SK-N-SH (cell line): ENCODE measurements around the gene IQSEC1. TPM values are rescaled to one million over a fixed set of nuclear protein-coding genes. Genes with fewer than 3 reads are reported as not detected.

Experiments
- CTCF ChIA-PET: fragments of 300-600, 350-600 bp; formaldehyde crosslinking; extraction: SDS; loops from one replicate; lab custom pipeline; 2021; lab: Yijun Ruan, JAX
- POLR2A ChIA-PET: fragments of 350-600 bp; sonication (Branson Sonifier 250); formaldehyde crosslinking; extraction: SDS; loops from one replicate; lab custom pipeline; 2020; ENCODE audit warnings: antibody characterized with exemption, inconsistent platforms; lab: Yijun Ruan, JAX
- DNase-seq: peaks from one replicate; pipeline ENCODE4 v3.0.0; 2012
- H2AFZ ChIP-seq: fragments of 200-600 bp; sonication (generic); 2 replicates; pipeline ENCODE4 v1.8.1; 2016; ENCODE audit warnings: antibody characterized with exemption, mild to moderate bottlenecking, low read depth
- H3F3A ChIP-seq: fragments of 200-600 bp; sonication (generic); replicated peaks from 2 replicates; pipeline ENCODE3; 2016; ENCODE audit warnings: antibody characterized with exemption, mild to moderate bottlenecking; ENCODE audit not compliant: insufficient read depth
- H3K27ac ChIP-seq, 2 experiments: fragments of 200-500 bp in 1 of 2; fragments of 200-600 bp in 1 of 2; sonication (Bioruptor generic) in 1 of 2; sonication (generic), shearing (Covaris generic) in 1 of 2; 2 replicates each; pipeline versions ENCODE4 v1.5.1 to v1.6.1; 2014 to 2016; ENCODE audit warnings: low read depth in 2 of 2, inconsistent platforms in 1 of 2, low read length in 1 of 2, mild to moderate bottlenecking in 1 of 2, mixed read lengths in 1 of 2
- H3K27me3 ChIP-seq: fragments of 200-600 bp; sonication (generic), shearing (Covaris generic); 2 replicates; pipeline ENCODE4 v1.6.1; 2016; ENCODE audit warnings: mixed run types; ENCODE audit not compliant: insufficient read depth
- H3K36me3 ChIP-seq, 2 experiments: fragments of 200-500 bp in 1 of 2; fragments of 200-600 bp in 1 of 2; sonication (Bioruptor generic) in 1 of 2; sonication (generic) in 1 of 2; replicated peaks in 1 of 2; 2 replicates each; pipeline versions ENCODE3 to v1.5.1; 2014 to 2016; ENCODE audit warnings: low read length in 1 of 2, mild to moderate bottlenecking in 1 of 2; ENCODE audit not compliant: insufficient read depth in 2 of 2, control insufficient read depth in 1 of 2
- H3K4me1 ChIP-seq, 2 experiments: fragments of 200-500 bp in 1 of 2; fragments of 200-600 bp in 1 of 2; sonication (Bioruptor generic) in 1 of 2; sonication (generic), shearing (Covaris generic) in 1 of 2; 2 replicates each; pipeline versions ENCODE4 v1.5.1 to v1.6.1; 2014 to 2016; ENCODE audit warnings: low read depth in 1 of 2, low read length in 1 of 2, mixed run types in 1 of 2; ENCODE audit not compliant: insufficient read depth in 2 of 2, control insufficient read depth in 1 of 2
- H3K4me2 ChIP-seq: fragments of 200-600 bp; sonication (generic), shearing (Covaris generic); 2 replicates; pipeline ENCODE4 v1.6.1; 2017; ENCODE audit warnings: mixed run types
- H3K4me3 ChIP-seq, 2 experiments: fragments of 200-500 bp in 1 of 2; fragments of 200-600 bp in 1 of 2; sonication (Bioruptor generic) in 1 of 2; sonication (generic), shearing (Covaris generic) in 1 of 2; 2 replicates each; pipeline versions ENCODE4 v1.5.1 to v1.8.1; 2014 to 2016; ENCODE audit warnings: low read depth in 2 of 2, inconsistent platforms in 1 of 2, low read length in 1 of 2, mild to moderate bottlenecking in 1 of 2, mixed read lengths in 1 of 2, moderate library complexity in 1 of 2
- H3K79me2 ChIP-seq: fragments of 200-600 bp; sonication (generic); 2 replicates; pipeline ENCODE4 v1.8.1; 2017; ENCODE audit warnings: mild to moderate bottlenecking; ENCODE audit not compliant: insufficient read depth
- H3K9ac ChIP-seq: fragments of 200-600 bp; sonication (generic); 2 replicates; pipeline ENCODE4 v1.6.1; 2017; ENCODE audit warnings: mixed run types
- H3K9me2 ChIP-seq: fragments of 200-600 bp; sonication (generic); 2 replicates; pipeline ENCODE4 v1.6.1; 2017; ENCODE audit warnings: mixed run types
- H3K9me3 ChIP-seq: fragments of 200-600 bp; sonication (generic); 2 replicates; pipeline ENCODE4 v1.6.1; 2017; ENCODE audit warnings: mixed run types, mild to moderate bottlenecking, moderate library complexity
- H4K20me1 ChIP-seq: fragments of 200-600 bp; sonication (generic); 2 replicates; pipeline ENCODE4 v1.6.1; 2017; ENCODE audit warnings: mild to moderate bottlenecking, mixed run types; ENCODE audit not compliant: insufficient read depth
- CHD2 ChIP-seq: fragments of 150-350 bp; IDR thresholded peaks from 2 replicates; pipeline ENCODE4 v1.6.1; 2018; ENCODE audit warnings: low read length; ENCODE audit not compliant: partially characterized antibody
- EZH2phosphoT487 ChIP-seq: fragments of 200-600 bp; sonication (generic); IDR thresholded peaks from 2 replicates; pipeline ENCODE4 v1.6.1; 2017; ENCODE audit warnings: low read depth, mixed run types, mild to moderate bottlenecking, antibody characterized with exemption, moderate library complexity, borderline replicate concordance
- FOSL2 ChIP-seq: IDR thresholded peaks from 2 replicates; pipeline ENCODE4 v1.4.0; 2012; ENCODE audit warnings: low read depth, mild to moderate bottlenecking, moderate library complexity, borderline replicate concordance
- FOXM1 ChIP-seq: IDR thresholded peaks from 2 replicates; pipeline ENCODE4 v1.4.0; 2012; ENCODE audit warnings: low read depth, mild to moderate bottlenecking
- GATA2 ChIP-seq: sonication (generic); formaldehyde crosslinking; IDR thresholded peaks from 2 replicates; pipeline ENCODE4 v1.5.0; 2020; ENCODE audit warnings: mild to moderate bottlenecking, missing genetic modification reagents
- IRF3 ChIP-seq: fragments of 150-350 bp; IDR thresholded peaks from 2 replicates; pipeline ENCODE4 v1.6.1; 2016; ENCODE audit warnings: mild to moderate bottlenecking, low read depth, low read length
- MEF2A ChIP-seq: IDR thresholded peaks from 2 replicates; pipeline ENCODE4 v1.4.0; 2012; ENCODE audit warnings: low read depth, borderline replicate concordance
- MXI1 ChIP-seq: IDR thresholded peaks from 2 replicates; pipeline ENCODE4 v1.6.1; 2012; ENCODE audit warnings: mild to moderate bottlenecking, low read depth, low read length, improper control_type of control experiment
- NFIC ChIP-seq: IDR thresholded peaks from 2 replicates; pipeline ENCODE4 v1.4.0; 2012; ENCODE audit warnings: borderline replicate concordance
- NRF1 ChIP-seq: IDR thresholded peaks from 2 replicates; pipeline ENCODE4 v1.6.1; 2012; ENCODE audit warnings: low read depth, mild to moderate bottlenecking, low read length
- POLR2AphosphoS5 ChIP-seq: IDR thresholded peaks from 2 replicates; pipeline ENCODE4 v1.6.1; 2012; ENCODE audit warnings: low read depth, low read length
- RAD21 ChIP-seq: IDR thresholded peaks from 2 replicates; pipeline ENCODE4 v1.6.1; 2012; ENCODE audit warnings: mild to moderate bottlenecking, low read length
- RCOR1 ChIP-seq: fragments of 150-350 bp; IDR thresholded peaks from 2 replicates; pipeline ENCODE4 v1.6.1; 2017; ENCODE audit warnings: antibody characterized with exemption, low read length
- RFX5 ChIP-seq: IDR thresholded peaks from 2 replicates; pipeline ENCODE4 v1.6.1; 2012; ENCODE audit warnings: mild to moderate bottlenecking, improper control_type of control experiment, low read length
- SMC3 ChIP-seq: IDR thresholded peaks from 2 replicates; pipeline ENCODE4 v1.6.1; 2012; ENCODE audit warnings: low read depth, low read length, improper control_type of control experiment
- TCF12 ChIP-seq: IDR thresholded peaks from 2 replicates; pipeline ENCODE4 v1.4.0; 2012
- TEAD4 ChIP-seq: IDR thresholded peaks from 2 replicates; pipeline ENCODE4 v1.4.0; 2012; ENCODE audit warnings: mild to moderate bottlenecking, borderline replicate concordance; ENCODE audit not compliant: insufficient read depth
- USF2 ChIP-seq: fragments of 150-350 bp; IDR thresholded peaks from 2 replicates; pipeline ENCODE4 v1.6.1; 2017; ENCODE audit warnings: antibody characterized with exemption, low read length, low read depth, borderline replicate concordance
- WGBS: methylation state at CpG from one replicate; pipeline ENCODE4 v1.1.6; 2017; ENCODE audit warnings: low lambda C conversion rate; 5-methylcytosine and 5-hydroxymethylcytosine counted together
- polyA plus RNA-seq, 3 experiments: library from polyadenylated mRNA; depleted of rRNA; stranded (reverse); fragments of >200 nt; gene quantifications; 2 replicates each; pipeline ENCODE4 v1.2.3, GENCODE V29; 2012
- TF ChIP-seq, protein P1 (sequence below): fragments of 200-600 bp; sonication (generic); IDR thresholded peaks from 2 replicates; pipeline ENCODE4 v1.6.1; 2017; ENCODE audit warnings: antibody characterized with exemption, mild to moderate bottlenecking, moderate library complexity
- TF ChIP-seq, protein P2 (sequence below): IDR thresholded peaks from 2 replicates; pipeline ENCODE4; 2012

IQSEC1 gene
- polyA plus RNA-seq, 1 of the 3 experiments (the other 2 are of a cell fraction): 6.2 TPM

DNA sequence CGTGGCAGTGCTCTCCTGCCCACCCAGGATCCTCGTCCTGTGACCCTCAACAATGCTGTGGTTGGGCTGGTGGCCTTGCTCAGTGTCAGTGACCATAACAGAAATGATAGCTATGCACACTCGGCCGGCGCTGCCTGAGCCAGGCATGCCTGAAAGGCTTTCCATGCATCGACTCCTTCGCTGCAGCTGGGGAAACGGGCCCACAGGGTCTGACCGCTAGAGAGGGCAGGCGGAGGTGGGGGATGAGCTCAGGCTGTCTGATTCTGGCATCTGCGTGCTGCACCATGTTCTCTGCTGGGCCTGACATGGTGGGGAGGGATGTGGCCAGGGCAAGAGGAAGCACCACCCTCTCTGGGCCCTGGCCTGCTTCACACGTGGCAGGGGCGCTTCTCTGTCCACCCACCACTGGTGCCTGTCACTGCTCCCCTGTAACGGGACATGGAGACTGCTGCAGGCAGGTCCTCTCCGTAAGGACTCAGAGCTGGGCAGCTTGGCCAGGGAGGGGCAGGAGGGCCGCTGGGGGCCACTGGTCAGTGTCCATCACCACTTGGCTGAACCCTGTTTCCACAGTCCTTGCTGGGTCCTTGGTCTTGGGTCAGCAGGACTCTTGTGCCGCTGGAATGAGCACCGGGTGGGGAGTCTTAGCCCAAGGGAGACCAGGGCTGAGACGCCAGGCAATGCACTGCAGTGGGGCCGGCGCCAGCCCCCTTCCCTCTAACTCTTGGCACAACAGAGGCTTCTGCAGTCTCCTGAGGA, 167.7 kb downstream of the IQSEC1 start:
- Histone ChIP-seq H3K4me3 (no peak overlapping the region), H3K27me3 (no peaks in the 10 kb centered on the region), H3K79me2 (no peaks in the 10 kb centered on the region), H4K20me1 (no peaks in the 10 kb centered on the region), H3K36me3 (peaks cover 0 to 60% of the 10 kb centered on the region in 2 experiments), H3K4me2 (no peak overlapping the region), H3F3A (no peaks in the 10 kb centered on the region), H3K9me2 (no peaks in the 10 kb centered on the region), H3K4me1 (no peaks in the 10 kb centered on the region), H2AFZ (no peak overlapping the region), H3K9ac (no peak overlapping the region), H3K9me3 (no peaks in the 10 kb centered on the region), H3K27ac (no peak overlapping the region)
- TF ChIP-seq FOXM1: no peak
- no peak for TF ChIP-seq MXI1
- TF ChIP-seq CHD2: no peak
- TF ChIP-seq EZH2phosphoT487: no peak
- TF ChIP-seq POLR2AphosphoS5: no peak
- TF ChIP-seq MEF2A: no peak
- TF ChIP-seq IRF3: no peak
- no peak for TF ChIP-seq TEAD4
- no peak for TF ChIP-seq SMC3
- TF ChIP-seq NRF1: no peak
- no peak for TF ChIP-seq FOSL2
- TF ChIP-seq GATA2 (CRISPR knock-in tag): no peak
- TF ChIP-seq, protein P1, sequence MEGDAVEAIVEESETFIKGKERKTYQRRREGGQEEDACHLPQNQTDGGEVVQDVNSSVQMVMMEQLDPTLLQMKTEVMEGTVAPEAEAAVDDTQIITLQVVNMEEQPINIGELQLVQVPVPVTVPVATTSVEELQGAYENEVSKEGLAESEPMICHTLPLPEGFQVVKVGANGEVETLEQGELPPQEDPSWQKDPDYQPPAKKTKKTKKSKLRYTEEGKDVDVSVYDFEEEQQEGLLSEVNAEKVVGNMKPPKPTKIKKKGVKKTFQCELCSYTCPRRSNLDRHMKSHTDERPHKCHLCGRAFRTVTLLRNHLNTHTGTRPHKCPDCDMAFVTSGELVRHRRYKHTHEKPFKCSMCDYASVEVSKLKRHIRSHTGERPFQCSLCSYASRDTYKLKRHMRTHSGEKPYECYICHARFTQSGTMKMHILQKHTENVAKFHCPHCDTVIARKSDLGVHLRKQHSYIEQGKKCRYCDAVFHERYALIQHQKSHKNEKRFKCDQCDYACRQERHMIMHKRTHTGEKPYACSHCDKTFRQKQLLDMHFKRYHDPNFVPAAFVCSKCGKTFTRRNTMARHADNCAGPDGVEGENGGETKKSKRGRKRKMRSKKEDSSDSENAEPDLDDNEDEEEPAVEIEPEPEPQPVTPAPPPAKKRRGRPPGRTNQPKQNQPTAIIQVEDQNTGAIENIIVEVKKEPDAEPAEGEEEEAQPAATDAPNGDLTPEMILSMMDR: no peak
- no peak for TF ChIP-seq NFIC
- no peak for TF ChIP-seq RAD21
- TF ChIP-seq TCF12: no peak
- no peak for TF ChIP-seq USF2
- no peak for TF ChIP-seq RCOR1
- TF ChIP-seq, protein P2, sequence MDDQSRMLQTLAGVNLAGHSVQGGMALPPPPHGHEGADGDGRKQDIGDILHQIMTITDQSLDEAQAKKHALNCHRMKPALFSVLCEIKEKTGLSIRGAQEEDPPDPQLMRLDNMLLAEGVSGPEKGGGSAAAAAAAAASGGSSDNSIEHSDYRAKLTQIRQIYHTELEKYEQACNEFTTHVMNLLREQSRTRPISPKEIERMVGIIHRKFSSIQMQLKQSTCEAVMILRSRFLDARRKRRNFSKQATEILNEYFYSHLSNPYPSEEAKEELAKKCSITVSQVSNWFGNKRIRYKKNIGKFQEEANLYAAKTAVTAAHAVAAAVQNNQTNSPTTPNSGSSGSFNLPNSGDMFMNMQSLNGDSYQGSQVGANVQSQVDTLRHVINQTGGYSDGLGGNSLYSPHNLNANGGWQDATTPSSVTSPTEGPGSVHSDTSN: no peak
- TF ChIP-seq RFX5: no peak
- CTCF ChIA-PET: interaction anchor here (0.8 to 8.6 kb wide), 5 partner anchors 10 to 79 kb away, joined by 3 to 43 read pairs (median 3); no protein-coding TSS in a partner anchor
- WGBS: 90% methylated on average over 8 of the region's 21 CpGs
- DNase-seq: no peak
- POLR2A ChIA-PET: no interaction called here
